GM12892 (cell line): ENCODE measurements around the gene ECE1.

Experiments
- POLR2A ChIP-seq: IDR thresholded peaks from 2 replicates; pipeline ENCODE4 v1.6.1; 2011; ENCODE audit warnings: low read depth, low read length, control low read depth
- POLR2AphosphoS5 ChIP-seq: IDR thresholded peaks from 2 replicates; pipeline ENCODE4 v1.6.1; 2011; ENCODE audit warnings: low read depth, low read length, control low read depth
- TAF1 ChIP-seq: IDR thresholded peaks from 2 replicates; pipeline ENCODE4 v1.6.1; 2011; ENCODE audit warnings: low read depth, mild to moderate bottlenecking, control low read depth, low read length, borderline replicate concordance

GRCh38 chr1:21200767-21201166 is 89.5 kb downstream of the ECE1 start:
- no peak for TF ChIP-seq POLR2AphosphoS5
- no peak for TF ChIP-seq TAF1
- no peak for TF ChIP-seq POLR2A
